Activated T-helper 9 cell treated with anti-CD3 and anti-CD28 coated beads, Interleukin-2, amount 50 U/mL, for 16 hours (primary cell): Measurements from ENCODE around the gene CAVIN2.
"Not testable (repeated sequence)": the region's sequence is repeated elsewhere in the genome, so short reads cannot be mapped to it uniquely, and the experiment has no call there.

Experiments used
- DNase-seq: peaks from one replicate; pipeline ENCODE4 v3.0.0-alpha.2; 2020; ENCODE audit warnings: low read depth

Gene CAVIN2

GRCh38 chr2:191800874-191801273 is 46.0 kb downstream of the CAVIN2 start:
- no peak for DNase-seq

GRCh38 chr2:191799526-191799925 is 47.4 kb downstream of the CAVIN2 start:
- no peak for DNase-seq

GRCh38 chr2:191797942-191798876 is 48.7 kb downstream of the CAVIN2 start:
- DNase-seq: no peak

- DNase-seq: no peak
Observed at GRCh38 chr2:191797500-191797899, 49.4 kb downstream of the CAVIN2 start.

GRCh38 chr2:191795715-191796114 is 51.2 kb downstream of the CAVIN2 start:
- DNase-seq: no peak

GRCh38 chr2:191791953-191792560 is 54.8 kb downstream of the CAVIN2 start:
- DNase-seq: no peak

- no peak for DNase-seq
Observed at GRCh38 chr2:191790737-191791136, 56.2 kb downstream of the CAVIN2 start.

- DNase-seq: no peak
Observed at GRCh38 chr2:191789796-191790195, 57.1 kb downstream of the CAVIN2 start.

- no peak for DNase-seq
Observed at GRCh38 chr2:191786694-191787093, 60.2 kb downstream of the CAVIN2 start.

GRCh38 chr2:191785651-191786050 is 61.2 kb downstream of the CAVIN2 start:
- DNase-seq: not testable (repeated sequence)
